HL-60 (cell line): ENCODE measurements around the gene ERICH6.

Source experiments
- DNase-seq, 2 experiments: peaks; one replicate each; pipeline ENCODE4 v3.0.0-alpha.2; 2010 to 2020; ENCODE audit warnings: low read depth in 1 of 2, low spot score in 1 of 2
- H3K27ac ChIP-seq: fragments of 250-450 bp; sonication (Bioruptor Pico); replicated peaks from 2 replicates; pipeline ENCODE4 v1.5.1; 2020; ENCODE audit warnings: mild to moderate bottlenecking, moderate library complexity
- H3K27me3 ChIP-seq: fragments of 250-450 bp; sonication (Bioruptor Pico); 2 replicates; pipeline ENCODE4 v1.5.1; 2021; ENCODE audit warnings: mild to moderate bottlenecking, moderate library complexity; ENCODE audit not compliant: insufficient read depth, poor library complexity, severe bottlenecking
- H3K4me3 ChIP-seq: replicated peaks from 2 replicates; pipeline ENCODE4 v1.5.1; 2011; ENCODE audit warnings: mild to moderate bottlenecking, control low read depth, low read length; ENCODE audit not compliant: insufficient read depth
- GABPA ChIP-seq: IDR thresholded peaks from 2 replicates; pipeline ENCODE4 v1.6.1; 2012; ENCODE audit warnings: low read depth
- POLR2AphosphoS5 ChIP-seq: IDR thresholded peaks from 2 replicates; pipeline ENCODE4 v1.6.1; 2012; ENCODE audit warnings: low read depth
- SPI1 ChIP-seq: IDR thresholded peaks from 2 replicates; pipeline ENCODE4 v1.6.1; 2012; ENCODE audit warnings: low read depth, mild to moderate bottlenecking, borderline replicate concordance
- TF ChIP-seq, protein P1 (sequence below): IDR thresholded peaks from 2 replicates; pipeline ENCODE4 v1.6.1; 2012; ENCODE audit warnings: low read depth; ENCODE audit not compliant: insufficient replicate concordance
- TF ChIP-seq, protein P2 (sequence below): IDR thresholded peaks from one replicate; pipeline ENCODE4 v1.5.1; 2011; ENCODE audit warnings: low read length, control low read depth, inconsistent platforms; ENCODE audit not compliant: insufficient read depth

ERICH6 gene

DNA sequence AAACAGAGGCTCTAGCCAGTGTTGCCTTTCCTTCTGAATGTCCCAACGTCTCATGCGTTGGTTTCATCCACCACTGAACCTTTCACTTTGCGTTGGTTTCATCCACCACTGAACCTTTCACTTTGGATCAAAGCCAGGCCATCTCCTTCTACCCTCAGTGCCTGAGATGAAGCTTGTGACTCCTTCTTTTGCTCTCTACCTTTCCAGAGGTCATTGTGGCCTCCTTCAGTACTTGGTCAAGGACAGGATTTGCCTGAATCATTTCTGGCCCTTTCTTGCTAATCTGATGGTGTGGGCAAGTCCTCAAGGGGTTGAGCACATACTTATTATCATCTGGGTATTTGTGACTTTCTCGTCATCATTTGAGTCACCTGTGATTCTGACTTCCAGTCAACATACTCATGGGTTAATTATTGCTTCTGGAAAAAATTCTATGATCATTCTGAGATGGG lies 50.6 kb downstream of the ERICH6 start:
- no peak for TF ChIP-seq GABPA
- TF ChIP-seq POLR2AphosphoS5 = no peak
- no peak for TF ChIP-seq SPI1
- TF ChIP-seq, protein P1, sequence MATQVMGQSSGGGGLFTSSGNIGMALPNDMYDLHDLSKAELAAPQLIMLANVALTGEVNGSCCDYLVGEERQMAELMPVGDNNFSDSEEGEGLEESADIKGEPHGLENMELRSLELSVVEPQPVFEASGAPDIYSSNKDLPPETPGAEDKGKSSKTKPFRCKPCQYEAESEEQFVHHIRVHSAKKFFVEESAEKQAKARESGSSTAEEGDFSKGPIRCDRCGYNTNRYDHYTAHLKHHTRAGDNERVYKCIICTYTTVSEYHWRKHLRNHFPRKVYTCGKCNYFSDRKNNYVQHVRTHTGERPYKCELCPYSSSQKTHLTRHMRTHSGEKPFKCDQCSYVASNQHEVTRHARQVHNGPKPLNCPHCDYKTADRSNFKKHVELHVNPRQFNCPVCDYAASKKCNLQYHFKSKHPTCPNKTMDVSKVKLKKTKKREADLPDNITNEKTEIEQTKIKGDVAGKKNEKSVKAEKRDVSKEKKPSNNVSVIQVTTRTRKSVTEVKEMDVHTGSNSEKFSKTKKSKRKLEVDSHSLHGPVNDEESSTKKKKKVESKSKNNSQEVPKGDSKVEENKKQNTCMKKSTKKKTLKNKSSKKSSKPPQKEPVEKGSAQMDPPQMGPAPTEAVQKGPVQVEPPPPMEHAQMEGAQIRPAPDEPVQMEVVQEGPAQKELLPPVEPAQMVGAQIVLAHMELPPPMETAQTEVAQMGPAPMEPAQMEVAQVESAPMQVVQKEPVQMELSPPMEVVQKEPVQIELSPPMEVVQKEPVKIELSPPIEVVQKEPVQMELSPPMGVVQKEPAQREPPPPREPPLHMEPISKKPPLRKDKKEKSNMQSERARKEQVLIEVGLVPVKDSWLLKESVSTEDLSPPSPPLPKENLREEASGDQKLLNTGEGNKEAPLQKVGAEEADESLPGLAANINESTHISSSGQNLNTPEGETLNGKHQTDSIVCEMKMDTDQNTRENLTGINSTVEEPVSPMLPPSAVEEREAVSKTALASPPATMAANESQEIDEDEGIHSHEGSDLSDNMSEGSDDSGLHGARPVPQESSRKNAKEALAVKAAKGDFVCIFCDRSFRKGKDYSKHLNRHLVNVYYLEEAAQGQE = no peak
- TF ChIP-seq, protein P2, sequence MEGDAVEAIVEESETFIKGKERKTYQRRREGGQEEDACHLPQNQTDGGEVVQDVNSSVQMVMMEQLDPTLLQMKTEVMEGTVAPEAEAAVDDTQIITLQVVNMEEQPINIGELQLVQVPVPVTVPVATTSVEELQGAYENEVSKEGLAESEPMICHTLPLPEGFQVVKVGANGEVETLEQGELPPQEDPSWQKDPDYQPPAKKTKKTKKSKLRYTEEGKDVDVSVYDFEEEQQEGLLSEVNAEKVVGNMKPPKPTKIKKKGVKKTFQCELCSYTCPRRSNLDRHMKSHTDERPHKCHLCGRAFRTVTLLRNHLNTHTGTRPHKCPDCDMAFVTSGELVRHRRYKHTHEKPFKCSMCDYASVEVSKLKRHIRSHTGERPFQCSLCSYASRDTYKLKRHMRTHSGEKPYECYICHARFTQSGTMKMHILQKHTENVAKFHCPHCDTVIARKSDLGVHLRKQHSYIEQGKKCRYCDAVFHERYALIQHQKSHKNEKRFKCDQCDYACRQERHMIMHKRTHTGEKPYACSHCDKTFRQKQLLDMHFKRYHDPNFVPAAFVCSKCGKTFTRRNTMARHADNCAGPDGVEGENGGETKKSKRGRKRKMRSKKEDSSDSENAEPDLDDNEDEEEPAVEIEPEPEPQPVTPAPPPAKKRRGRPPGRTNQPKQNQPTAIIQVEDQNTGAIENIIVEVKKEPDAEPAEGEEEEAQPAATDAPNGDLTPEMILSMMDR = no peak
- Histone ChIP-seq H3K4me3 (no peak overlapping the region), H3K27me3 (no peaks in the 10 kb centered on the region), H3K27ac (no peak overlapping the region)
- DNase-seq = no peak

DNA sequence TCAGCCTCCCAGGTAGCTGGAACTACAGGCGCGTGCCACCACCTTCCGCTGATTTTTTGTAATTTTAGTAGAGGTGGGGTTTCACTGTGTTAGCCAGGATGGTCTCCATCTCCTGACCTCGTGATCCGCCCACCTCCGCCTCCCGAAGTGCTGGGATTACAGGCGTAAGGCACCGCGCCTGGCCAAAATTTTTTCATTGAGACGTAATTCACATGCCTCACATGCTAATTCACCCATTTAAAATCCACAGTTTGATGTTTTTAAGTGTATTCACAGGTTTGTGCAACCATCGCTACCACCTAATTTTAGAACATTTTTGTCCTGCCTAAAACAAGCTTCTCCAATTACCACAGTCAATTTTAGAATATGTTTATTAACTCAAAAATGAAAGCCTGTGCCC lies 63.5 kb downstream of the ERICH6 start:
- Histone ChIP-seq H3K4me3 (no peak overlapping the region), H3K27ac (no peak overlapping the region), H3K27me3 (no peaks in the 10 kb centered on the region)
- no peak for DNase-seq
- TF ChIP-seq, protein P2 = no peak
- no peak for TF ChIP-seq GABPA
- no peak for TF ChIP-seq POLR2AphosphoS5
- no peak for TF ChIP-seq SPI1
- TF ChIP-seq, protein P1 = no peak

DNA sequence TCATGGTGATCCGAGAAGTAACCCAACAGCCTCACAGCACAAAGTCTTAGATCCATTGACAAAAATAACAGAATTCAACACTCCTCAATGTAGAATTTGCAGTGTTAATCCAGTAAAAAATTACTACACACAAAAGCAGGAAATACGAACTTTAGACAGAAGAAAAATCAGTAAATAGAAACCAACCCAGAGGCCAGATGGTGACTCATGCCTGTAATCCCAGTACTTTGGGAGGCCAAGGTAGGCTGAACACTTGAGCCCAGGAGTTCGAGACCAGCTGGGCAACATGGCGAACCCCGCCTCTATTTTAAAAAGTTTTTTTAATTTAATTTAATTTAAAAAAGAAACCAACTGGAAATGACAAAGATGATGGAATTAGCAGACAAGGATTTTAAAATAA lies 64.5 kb downstream of the ERICH6 start:
- Histone ChIP-seq H3K27me3 (no peaks in the 10 kb centered on the region), H3K4me3 (no peak overlapping the region), H3K27ac (no peak overlapping the region)
- TF ChIP-seq GABPA (no peak), SPI1 (no peak), POLR2AphosphoS5 (no peak)
- TF ChIP-seq, protein P2 = no peak
- TF ChIP-seq, protein P1 = no peak
- DNase-seq = no peak
